Fibroblast of villous mesenchyme (primary cell): ENCODE data around the gene KIF1B. TPM values are rescaled to one million over a fixed set of nuclear protein-coding genes. Genes with fewer than 3 reads are reported as not detected.

Source experiments
- DNase-seq: peaks from one replicate; pipeline ENCODE4 v3.0.0-alpha.2; 2010; ENCODE audit warnings: low read depth
- H3K4me3 ChIP-seq: 2 replicates; pipeline ENCODE4 v1.5.1; 2011; ENCODE audit warnings: low read depth, mild to moderate bottlenecking, low read length
- CTCF ChIP-seq: IDR thresholded peaks from 2 replicates; pipeline ENCODE4 v1.5.1; 2012; ENCODE audit warnings: low read depth, mild to moderate bottlenecking, low read length; ENCODE audit not compliant: insufficient read depth
- total RNA-seq: library from RNA; depleted of rRNA; stranded (reverse); fragments of >200 nt; gene quantifications from 2 replicates; pipeline ENCODE4 v1.2.3, GENCODE V29; 2012

KIF1B gene
- total RNA-seq, 1 donor, result 36.3 TPM

- no peak for TF ChIP-seq CTCF
- no peak for DNase-seq
- H3K4me3 ChIP-seq, result no peak overlapping the region
These were observed 115.2 kb downstream of the KIF1B start for GRCh38 chr1:10325521-10325920.

GRCh38 chr1:10326251-10326650 is 115.9 kb downstream of the KIF1B start:
- H3K4me3 ChIP-seq, result no peak overlapping the region
- no peak for DNase-seq
- TF ChIP-seq CTCF, result no peak

- no peak for TF ChIP-seq CTCF
- no peak for DNase-seq
- H3K4me3 ChIP-seq, result no peak overlapping the region
These were observed 118.0 kb downstream of the KIF1B start for GRCh38 chr1:10328180-10328963.

GRCh38 chr1:10337436-10337835 is 127.1 kb downstream of the KIF1B start:
- H3K4me3 ChIP-seq, result no peak overlapping the region
- no peak for TF ChIP-seq CTCF
- no peak for DNase-seq

- H3K4me3 ChIP-seq, result no peak overlapping the region
- peak; percentile 87 for TF ChIP-seq CTCF
- peak; percentile 47 for DNase-seq
These were observed 127.7 kb downstream of the KIF1B start for GRCh38 chr1:10338047-10338446.

- DNase-seq, result no peak
- H3K4me3 ChIP-seq, result no peak overlapping the region
- no peak for TF ChIP-seq CTCF
These were observed 128.2 kb downstream of the KIF1B start for GRCh38 chr1:10338611-10339010.
